BLaER1 (cell line): ENCODE measurements around the gene EML2.
"Not testable (repeated sequence)": the region's sequence is repeated elsewhere in the genome, so short reads cannot be mapped to it uniquely, and the experiment has no call there.

ENCODE experiments used
- H3K27ac ChIP-seq: shearing (Covaris generic); formaldehyde crosslinking; 2 replicates; pipeline ENCODE4 v1.8.1; 2022
- H3K27me3 ChIP-seq: shearing (Covaris generic); formaldehyde crosslinking; 2 replicates; pipeline ENCODE4 v1.8.1; 2022
- H3K36me3 ChIP-seq: shearing (Covaris generic); formaldehyde crosslinking; 2 replicates; pipeline ENCODE4 v1.8.1; 2022
- H3K4me1 ChIP-seq: shearing (Covaris generic); formaldehyde crosslinking; 2 replicates; pipeline ENCODE4 v1.8.1; 2022
- H3K4me2 ChIP-seq: shearing (Covaris generic); formaldehyde crosslinking; 2 replicates; pipeline ENCODE4 v1.8.1; 2022
- H3K4me3 ChIP-seq: shearing (Covaris generic); formaldehyde crosslinking; 2 replicates; pipeline ENCODE4 v1.8.1; 2022
- H3K9ac ChIP-seq: shearing (Covaris generic); formaldehyde crosslinking; 2 replicates; pipeline ENCODE4 v1.8.1; 2022
- H3K9me3 ChIP-seq: shearing (Covaris generic); formaldehyde crosslinking; 2 replicates; pipeline ENCODE4 v1.8.1; 2022
- H4K20me1 ChIP-seq: shearing (Covaris generic); formaldehyde crosslinking; 2 replicates; pipeline ENCODE4 v1.8.1; 2022
- Cebpa-rat ChIP-seq: shearing (Covaris generic); IDR thresholded peaks from 2 replicates; pipeline ENCODE4 v1.8.1; 2022

Gene EML2

DNA sequence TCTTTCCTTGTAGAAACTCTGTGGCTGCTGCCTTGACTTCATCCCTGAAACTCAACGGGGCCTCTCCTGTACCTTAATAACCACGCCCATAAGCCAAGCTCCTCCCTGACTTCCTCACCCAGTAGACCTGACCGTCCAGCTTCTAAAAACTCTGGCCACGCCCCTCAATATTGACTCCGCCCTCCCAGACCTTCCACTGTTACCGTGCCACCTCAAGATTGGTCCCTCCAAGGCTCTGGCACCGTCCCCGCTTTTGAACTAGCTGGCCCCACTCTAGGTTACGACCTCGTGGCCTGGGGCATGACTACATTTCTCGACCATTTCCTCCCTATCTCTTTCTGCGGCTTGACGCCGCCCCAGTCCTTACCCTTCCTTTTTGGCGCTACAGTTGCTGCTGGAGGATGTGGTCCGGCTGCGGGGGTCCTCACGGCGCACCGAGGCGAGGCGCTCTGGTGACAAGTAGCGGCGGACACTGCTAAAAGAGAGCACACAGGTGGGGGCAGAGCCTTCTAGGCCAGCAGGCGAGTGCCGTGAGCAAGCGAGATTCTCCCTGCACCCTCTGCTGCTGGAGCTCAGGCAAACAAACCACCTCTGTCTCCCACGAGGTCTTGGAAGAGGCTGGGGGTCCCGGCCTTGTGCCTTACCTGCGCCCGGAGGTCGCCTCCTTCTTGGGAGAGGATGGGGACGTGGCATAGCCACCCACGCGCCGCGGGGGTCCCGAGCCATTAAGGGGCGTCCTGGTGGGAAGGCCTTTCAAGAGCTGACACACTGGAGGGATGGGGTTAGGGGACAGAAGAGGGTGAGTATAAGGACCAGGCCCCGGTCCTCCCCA, 2.3 kb upstream of the EML2 start:
- H3K27ac ChIP-seq: peak overlapping the region; percentile 62
- H3K4me1 ChIP-seq: peaks cover 62% of the 10 kb centered on the region
- no peak for TF ChIP-seq Cebpa-rat

GRCh38 chr19:45640849-45641273, 1.7 kb upstream of the EML2 start:
- TF ChIP-seq Cebpa-rat: no peak
- Histone ChIP-seq H4K20me1 (no peaks in the 10 kb centered on the region), H3K4me3 (peak overlapping the region; percentile 69), H3K36me3 (0 out of 2 replicates have a peak, but pooled peaks cover 4% of the 10 kb centered on the region), H3K9me3 (no peaks in the 10 kb centered on the region), H3K9ac (no peak overlapping the region), H3K4me1 (peaks cover 56% of the 10 kb centered on the region), H3K27me3 (peaks cover 25% of the 10 kb centered on the region), H3K27ac (no peak overlapping the region), H3K4me2 (peak overlapping the region; percentile 94)

More for the DNA sequence above, 2.3 kb upstream of the EML2 start:
- Histone ChIP-seq H4K20me1 (no peaks in the 10 kb centered on the region), H3K9me3 (no peaks in the 10 kb centered on the region), H3K4me3 (peak overlapping the region; percentile 69), H3K36me3 (0 out of 2 replicates have a peak, but pooled peaks cover 2% of the 10 kb centered on the region), H3K27me3 (peaks cover 31% of the 10 kb centered on the region), H3K9ac (peak overlapping the region; percentile 74), H3K4me2 (peak overlapping the region; percentile 94)

DNA sequence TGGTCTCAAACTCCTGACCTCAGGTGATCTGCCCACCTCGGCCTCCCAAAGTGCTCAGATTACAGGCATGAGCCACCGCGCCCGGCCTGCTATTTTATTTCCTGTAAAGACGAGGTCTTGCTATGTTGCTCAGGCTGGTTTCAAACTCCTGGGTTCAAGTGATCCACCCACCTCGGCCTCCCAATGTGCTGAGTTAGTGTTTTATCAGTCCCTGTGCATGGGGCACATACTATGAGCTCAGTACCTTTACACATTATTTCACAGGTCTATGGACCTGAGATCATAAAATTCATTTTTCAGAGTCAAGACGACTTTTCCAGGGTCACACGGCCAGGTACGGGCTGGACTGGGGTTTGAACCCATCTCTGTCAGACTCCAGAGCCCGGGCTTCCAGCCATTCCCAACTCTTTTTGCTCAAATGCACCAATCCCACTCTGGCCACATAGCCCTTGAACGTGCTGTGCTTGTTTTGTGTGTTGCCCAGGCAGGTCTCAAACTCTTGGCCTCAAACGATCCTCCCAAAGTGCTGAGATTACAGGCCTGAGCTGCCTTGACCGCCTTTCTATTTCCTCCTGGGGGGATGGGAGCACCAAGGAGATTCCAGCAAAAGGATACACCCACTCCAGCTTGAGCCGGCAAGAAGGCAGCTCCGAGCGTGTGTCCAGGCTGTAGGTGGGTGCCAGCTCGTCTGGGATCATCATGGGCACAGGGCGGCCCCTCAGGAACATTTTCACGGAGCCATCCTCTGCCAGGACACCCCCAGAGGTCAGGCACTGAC, 1.1 kb downstream of the EML2 start:
- H3K4me1 ChIP-seq: peaks cover 43% of the 10 kb centered on the region
- 0 out of 2 replicates have a peak, but pooled peaks cover 4% of the 10 kb centered on the region for H3K36me3 ChIP-seq
- H3K4me2 ChIP-seq: peak overlapping the region; percentile 95
- H3K27me3 ChIP-seq: no peaks in the 10 kb centered on the region
- no peaks in the 10 kb centered on the region for H4K20me1 ChIP-seq
- TF ChIP-seq Cebpa-rat: no peak
- H3K4me3 ChIP-seq: peak overlapping the region; percentile 77
- H3K9me3 ChIP-seq: no peaks in the 10 kb centered on the region
- peak overlapping the region; percentile 81 for H3K9ac ChIP-seq
- 0 out of 2 replicates have a peak overlapping the region, but pooled peaks have one; percentile 62 for H3K27ac ChIP-seq

- TF ChIP-seq Cebpa-rat: no peak
- H3K4me2 ChIP-seq: no peak overlapping the region
- H3K36me3 ChIP-seq: 0 out of 2 replicates have a peak, but pooled peaks cover 9% of the 10 kb centered on the region
- no peaks in the 10 kb centered on the region for H3K9me3 ChIP-seq
- no peaks in the 10 kb centered on the region for H4K20me1 ChIP-seq
- H3K4me1 ChIP-seq: peaks cover 34% of the 10 kb centered on the region
- no peaks in the 10 kb centered on the region for H3K27me3 ChIP-seq
- no peak overlapping the region for H3K9ac ChIP-seq
- no peak overlapping the region for H3K4me3 ChIP-seq
- no peak overlapping the region for H3K27ac ChIP-seq
Observed at GRCh38 chr19:45636902-45637301, 2.3 kb downstream of the EML2 start.

GRCh38 chr19:45636275-45636674, 2.9 kb downstream of the EML2 start:
- no peak overlapping the region for H3K4me2 ChIP-seq
- no peak overlapping the region for H3K9ac ChIP-seq
- H3K27me3 ChIP-seq: no peaks in the 10 kb centered on the region
- 0 out of 2 replicates have a peak, but pooled peaks cover 9% of the 10 kb centered on the region for H3K36me3 ChIP-seq
- no peak overlapping the region for H3K4me3 ChIP-seq
- H4K20me1 ChIP-seq: no peaks in the 10 kb centered on the region
- H3K27ac ChIP-seq: no peak overlapping the region
- TF ChIP-seq Cebpa-rat: no peak
- H3K4me1 ChIP-seq: peaks cover 28% of the 10 kb centered on the region
- H3K9me3 ChIP-seq: no peaks in the 10 kb centered on the region

GRCh38 chr19:45632468-45633196, 6.6 kb downstream of the EML2 start:
- Histone ChIP-seq H3K4me1 (no peaks in the 10 kb centered on the region), H3K4me2 (no peak overlapping the region), H3K9ac (no peak overlapping the region), H3K27ac (no peak overlapping the region), H3K27me3 (no peaks in the 10 kb centered on the region), H3K9me3 (no peaks in the 10 kb centered on the region), H4K20me1 (no peaks in the 10 kb centered on the region), H3K4me3 (no peak overlapping the region), H3K36me3 (peaks cover 34% of the 10 kb centered on the region)
- TF ChIP-seq Cebpa-rat: no peak

- Histone ChIP-seq H3K27ac (no peak overlapping the region), H3K4me3 (no peak overlapping the region), H3K27me3 (no peaks in the 10 kb centered on the region), H3K9me3 (no peaks in the 10 kb centered on the region), H3K4me1 (no peaks in the 10 kb centered on the region), H3K4me2 (no peak overlapping the region), H3K9ac (no peak overlapping the region), H3K36me3 (peaks cover 51% of the 10 kb centered on the region), H4K20me1 (no peaks in the 10 kb centered on the region)
- TF ChIP-seq Cebpa-rat: no peak
Observed at GRCh38 chr19:45630463-45630862, 8.7 kb downstream of the EML2 start.

DNA sequence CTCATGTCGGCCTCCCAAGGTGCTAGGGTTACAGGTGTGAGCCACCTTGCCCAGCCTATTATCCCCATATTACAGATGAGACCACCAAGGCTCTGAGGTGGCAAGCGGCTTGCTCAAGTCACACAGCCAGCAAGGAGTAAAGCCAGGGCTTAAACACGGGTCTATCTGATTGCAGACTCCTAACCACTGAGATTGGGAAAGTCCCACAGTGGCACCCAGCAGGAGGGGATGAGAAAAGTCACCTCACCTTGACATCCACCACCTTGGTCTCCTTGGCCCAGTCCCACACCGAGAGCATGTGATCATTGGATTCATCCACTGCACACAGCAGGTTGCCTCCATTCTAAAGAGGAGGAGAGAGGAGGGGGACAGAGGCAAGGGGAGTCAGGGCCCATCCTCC, 9.5 kb downstream of the EML2 start:
- Histone ChIP-seq H3K27ac (no peak overlapping the region), H3K9ac (no peak overlapping the region)

GRCh38 chr19:45628219-45628618, 11.0 kb downstream of the EML2 start:
- H3K4me3 ChIP-seq, H3K27ac ChIP-seq, H4K20me1 ChIP-seq: not testable (repeated sequence)

More for the DNA sequence above, 9.5 kb downstream of the EML2 start:
- Histone ChIP-seq H3K36me3 (peaks cover 58% of the 10 kb centered on the region), H3K4me3 (no peak overlapping the region), H3K9me3 (no peaks in the 10 kb centered on the region), H4K20me1 (no peaks in the 10 kb centered on the region), H3K27me3 (no peaks in the 10 kb centered on the region), H3K4me1 (no peaks in the 10 kb centered on the region), H3K4me2 (no peak overlapping the region)
- TF ChIP-seq Cebpa-rat: no peak

More at GRCh38 chr19:45628219-45628618, 11.0 kb downstream of the EML2 start:
- not testable (repeated sequence) for H3K9me3 ChIP-seq, H3K9ac ChIP-seq, H3K4me2 ChIP-seq, H3K4me1 ChIP-seq, H3K27me3 ChIP-seq
- peaks cover 72% of the 10 kb centered on the region for H3K36me3 ChIP-seq
